HL-60 (cell line): ENCODE data around the gene DSCAML1.

Experiments used
- DNase-seq, 2 experiments: peaks; one replicate each; pipeline ENCODE4 v3.0.0-alpha.2; 2010 to 2020; ENCODE audit warnings: low read depth in 1 of 2, low spot score in 1 of 2
- H3K27ac ChIP-seq: fragments of 250-450 bp; sonication (Bioruptor Pico); replicated peaks from 2 replicates; pipeline ENCODE4 v1.5.1; 2020; ENCODE audit warnings: mild to moderate bottlenecking, moderate library complexity
- H3K27me3 ChIP-seq: fragments of 250-450 bp; sonication (Bioruptor Pico); 2 replicates; pipeline ENCODE4 v1.5.1; 2021; ENCODE audit warnings: mild to moderate bottlenecking, moderate library complexity; ENCODE audit not compliant: insufficient read depth, poor library complexity, severe bottlenecking
- H3K4me3 ChIP-seq: replicated peaks from 2 replicates; pipeline ENCODE4 v1.5.1; 2011; ENCODE audit warnings: mild to moderate bottlenecking, control low read depth, low read length; ENCODE audit not compliant: insufficient read depth
- GABPA ChIP-seq: IDR thresholded peaks from 2 replicates; pipeline ENCODE4 v1.6.1; 2012; ENCODE audit warnings: low read depth
- POLR2AphosphoS5 ChIP-seq: IDR thresholded peaks from 2 replicates; pipeline ENCODE4 v1.6.1; 2012; ENCODE audit warnings: low read depth
- SPI1 ChIP-seq: IDR thresholded peaks from 2 replicates; pipeline ENCODE4 v1.6.1; 2012; ENCODE audit warnings: low read depth, mild to moderate bottlenecking, borderline replicate concordance
- TF ChIP-seq, protein P1 (sequence below): IDR thresholded peaks from one replicate; pipeline ENCODE4 v1.5.1; 2011; ENCODE audit warnings: low read length, control low read depth, inconsistent platforms; ENCODE audit not compliant: insufficient read depth
- TF ChIP-seq, protein P2 (sequence below): IDR thresholded peaks from 2 replicates; pipeline ENCODE4 v1.6.1; 2012; ENCODE audit warnings: low read depth; ENCODE audit not compliant: insufficient replicate concordance

The DSCAML1 gene

GRCh38 chr11:117641008-117641915, 155.8 kb downstream of the DSCAML1 start:
- Histone ChIP-seq H3K4me3 (no peak overlapping the region), H3K27me3 (no peaks in the 10 kb centered on the region), H3K27ac (no peak overlapping the region)
- TF ChIP-seq, protein P1, sequence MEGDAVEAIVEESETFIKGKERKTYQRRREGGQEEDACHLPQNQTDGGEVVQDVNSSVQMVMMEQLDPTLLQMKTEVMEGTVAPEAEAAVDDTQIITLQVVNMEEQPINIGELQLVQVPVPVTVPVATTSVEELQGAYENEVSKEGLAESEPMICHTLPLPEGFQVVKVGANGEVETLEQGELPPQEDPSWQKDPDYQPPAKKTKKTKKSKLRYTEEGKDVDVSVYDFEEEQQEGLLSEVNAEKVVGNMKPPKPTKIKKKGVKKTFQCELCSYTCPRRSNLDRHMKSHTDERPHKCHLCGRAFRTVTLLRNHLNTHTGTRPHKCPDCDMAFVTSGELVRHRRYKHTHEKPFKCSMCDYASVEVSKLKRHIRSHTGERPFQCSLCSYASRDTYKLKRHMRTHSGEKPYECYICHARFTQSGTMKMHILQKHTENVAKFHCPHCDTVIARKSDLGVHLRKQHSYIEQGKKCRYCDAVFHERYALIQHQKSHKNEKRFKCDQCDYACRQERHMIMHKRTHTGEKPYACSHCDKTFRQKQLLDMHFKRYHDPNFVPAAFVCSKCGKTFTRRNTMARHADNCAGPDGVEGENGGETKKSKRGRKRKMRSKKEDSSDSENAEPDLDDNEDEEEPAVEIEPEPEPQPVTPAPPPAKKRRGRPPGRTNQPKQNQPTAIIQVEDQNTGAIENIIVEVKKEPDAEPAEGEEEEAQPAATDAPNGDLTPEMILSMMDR: no peak
- TF ChIP-seq GABPA (no peak), POLR2AphosphoS5 (no peak), SPI1 (no peak)
- TF ChIP-seq, protein P2, sequence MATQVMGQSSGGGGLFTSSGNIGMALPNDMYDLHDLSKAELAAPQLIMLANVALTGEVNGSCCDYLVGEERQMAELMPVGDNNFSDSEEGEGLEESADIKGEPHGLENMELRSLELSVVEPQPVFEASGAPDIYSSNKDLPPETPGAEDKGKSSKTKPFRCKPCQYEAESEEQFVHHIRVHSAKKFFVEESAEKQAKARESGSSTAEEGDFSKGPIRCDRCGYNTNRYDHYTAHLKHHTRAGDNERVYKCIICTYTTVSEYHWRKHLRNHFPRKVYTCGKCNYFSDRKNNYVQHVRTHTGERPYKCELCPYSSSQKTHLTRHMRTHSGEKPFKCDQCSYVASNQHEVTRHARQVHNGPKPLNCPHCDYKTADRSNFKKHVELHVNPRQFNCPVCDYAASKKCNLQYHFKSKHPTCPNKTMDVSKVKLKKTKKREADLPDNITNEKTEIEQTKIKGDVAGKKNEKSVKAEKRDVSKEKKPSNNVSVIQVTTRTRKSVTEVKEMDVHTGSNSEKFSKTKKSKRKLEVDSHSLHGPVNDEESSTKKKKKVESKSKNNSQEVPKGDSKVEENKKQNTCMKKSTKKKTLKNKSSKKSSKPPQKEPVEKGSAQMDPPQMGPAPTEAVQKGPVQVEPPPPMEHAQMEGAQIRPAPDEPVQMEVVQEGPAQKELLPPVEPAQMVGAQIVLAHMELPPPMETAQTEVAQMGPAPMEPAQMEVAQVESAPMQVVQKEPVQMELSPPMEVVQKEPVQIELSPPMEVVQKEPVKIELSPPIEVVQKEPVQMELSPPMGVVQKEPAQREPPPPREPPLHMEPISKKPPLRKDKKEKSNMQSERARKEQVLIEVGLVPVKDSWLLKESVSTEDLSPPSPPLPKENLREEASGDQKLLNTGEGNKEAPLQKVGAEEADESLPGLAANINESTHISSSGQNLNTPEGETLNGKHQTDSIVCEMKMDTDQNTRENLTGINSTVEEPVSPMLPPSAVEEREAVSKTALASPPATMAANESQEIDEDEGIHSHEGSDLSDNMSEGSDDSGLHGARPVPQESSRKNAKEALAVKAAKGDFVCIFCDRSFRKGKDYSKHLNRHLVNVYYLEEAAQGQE: no peak
- no peak for DNase-seq

GRCh38 chr11:117640041-117640440, 157.0 kb downstream of the DSCAML1 start:
- DNase-seq: no peak
- TF ChIP-seq, protein P2: no peak
- TF ChIP-seq SPI1: no peak
- TF ChIP-seq POLR2AphosphoS5: no peak
- no peak for TF ChIP-seq GABPA
- TF ChIP-seq, protein P1: no peak
- no peak overlapping the region for H3K27ac ChIP-seq
- H3K4me3 ChIP-seq: no peak overlapping the region
- no peaks in the 10 kb centered on the region for H3K27me3 ChIP-seq

DNA sequence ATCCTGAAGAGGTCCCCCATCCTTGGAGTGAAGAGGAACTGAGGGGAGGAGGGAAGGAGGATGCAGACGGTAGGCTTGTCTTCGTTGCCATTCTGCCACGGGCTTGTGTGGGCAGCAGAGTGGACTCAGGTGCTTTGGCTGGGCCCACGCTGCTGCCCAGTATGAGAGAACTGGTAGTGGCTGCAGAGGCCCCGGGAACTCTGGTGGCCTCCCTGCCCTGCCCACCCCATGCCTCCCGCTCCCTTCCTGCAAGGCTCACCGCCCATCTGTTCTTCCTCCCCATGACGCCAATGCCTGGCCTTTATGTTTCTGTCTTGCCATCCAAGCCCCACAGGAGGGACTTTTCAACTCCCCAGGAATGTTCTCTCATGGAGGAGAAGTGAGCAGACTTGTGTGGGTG, 157.4 kb downstream of the DSCAML1 start:
- H3K27ac ChIP-seq: no peak overlapping the region
- no peaks in the 10 kb centered on the region for H3K27me3 ChIP-seq
- no peak for DNase-seq
- no peak for TF ChIP-seq GABPA
- no peak for TF ChIP-seq SPI1
- TF ChIP-seq, protein P2: no peak
- TF ChIP-seq, protein P1: no peak
- no peak for TF ChIP-seq POLR2AphosphoS5
- no peak overlapping the region for H3K4me3 ChIP-seq
